HepG2 (cell line): ENCODE measurements around the gene TBATA. TPM values are rescaled to one million over a fixed set of nuclear protein-coding genes. Genes with fewer than 3 reads are reported as not detected.

Experiments used
- ATAC-seq: fragments of 200-7000 bp; cut with Tn5 transposase; 3 replicates; pipeline ENCODE4 v1.9.1; 2020; ENCODE audit warnings: mild to moderate bottlenecking, moderate library complexity
- BruUV-seq: library from RNA; stranded (reverse); fragments of 400-500 nt; replicated peaks from 2 replicates; lab custom pipeline; 2021; lab: Mats Ljungman, UMichigan
- CTCF ChIA-PET: fragments of 300-600 bp; formaldehyde crosslinking; extraction: SDS; loops from one replicate; lab custom pipeline; 2021; ENCODE audit warnings: low total read pairs, inconsistent platforms, low intra/inter-chr PET ratio; lab: Yijun Ruan, JAX
- POLR2A ChIA-PET: fragments of 350-600 bp; sonication (Branson Sonifier 250); formaldehyde crosslinking; loops from one replicate; lab custom pipeline; 2020; ENCODE audit warnings: antibody characterized with exemption, inconsistent platforms; lab: Yijun Ruan, JAX
- DNase-seq: peaks from one replicate; pipeline ENCODE4 v3.0.0-alpha.2; 2015; ENCODE audit warnings: low spot score
- FAIRE-seq: peaks from 3 replicates; lab custom pipeline; 2011; peaks lifted over from hg19 to GRCh38; lab: Jason Lieb, UNC
- H2AFZ ChIP-seq: one replicate; pipeline ENCODE4 v1.6.1; 2011; ENCODE audit warnings: low read length, inconsistent platforms
- H3K27ac ChIP-seq: fragments of 300-600 bp; 3 replicates; pipeline ENCODE4 v1.8.0; 2011; ENCODE audit warnings: mixed run types, mild to moderate bottlenecking, mixed read lengths, low read length, inconsistent platforms; ENCODE audit not compliant: insufficient read depth; ENCODE audit errors: extremely low read length
- H3K27me3 ChIP-seq, 2 experiments: fragments of 200-600 bp in 1 of 2; 2 replicates in 1 of 2; 3 replicates in 1 of 2; pipeline versions ENCODE4 v1.6.0 to v1.8.0; 2011; ENCODE audit warnings: low read length in 2 of 2, mild to moderate bottlenecking in 2 of 2, moderate library complexity in 2 of 2, inconsistent platforms in 1 of 2; ENCODE audit not compliant: insufficient read depth in 2 of 2, control insufficient read depth in 1 of 2
- H3K36me3 ChIP-seq, 2 experiments: fragments of 200-600 bp in 1 of 2; replicated peaks in 1 of 2; 2 replicates in 1 of 2; 3 replicates in 1 of 2; pipeline versions ENCODE4 v1.5.1 to v1.8.0; 2011; ENCODE audit warnings: low read length in 2 of 2, inconsistent platforms in 1 of 2; ENCODE audit not compliant: insufficient read depth in 2 of 2, control insufficient read depth in 1 of 2
- H3K4me1 ChIP-seq: 2 replicates; pipeline ENCODE4 v1.5.1; 2012; ENCODE audit warnings: low read length, inconsistent platforms; ENCODE audit not compliant: insufficient read depth
- H3K4me2 ChIP-seq: 2 replicates; pipeline ENCODE4 v1.6.0; 2011; ENCODE audit warnings: low read depth, low read length, inconsistent platforms
- H3K4me3 ChIP-seq, 3 experiments: fragments of 200-600 bp in 1 of 3; sonication (generic), shearing (Covaris generic) in 1 of 3; replicated peaks in 1 of 3; 2 replicates each; pipeline ENCODE4 v1.5.1; 2011 to 2016; ENCODE audit warnings: low read length in 3 of 3, inconsistent platforms in 2 of 3, low read depth in 2 of 3, mild to moderate bottlenecking in 2 of 3, control low read depth in 1 of 3, mixed read lengths in 1 of 3; ENCODE audit not compliant: insufficient read depth in 1 of 3
- H3K79me2 ChIP-seq: one replicate; pipeline ENCODE4 v1.6.1; 2011; ENCODE audit warnings: low read length, inconsistent platforms; ENCODE audit not compliant: insufficient read depth
- H3K9ac ChIP-seq: 2 replicates; pipeline ENCODE4 v1.6.0; 2011; ENCODE audit warnings: mild to moderate bottlenecking, low read depth, low read length, inconsistent platforms; ENCODE audit not compliant: insufficient read depth
- H3K9me3 ChIP-seq: 2 replicates; pipeline ENCODE4 v1.5.1; 2012; ENCODE audit warnings: mild to moderate bottlenecking, low read length
- H4K20me1 ChIP-seq: 2 replicates; pipeline ENCODE4 v1.6.0; 2011; ENCODE audit warnings: inconsistent platforms, mild to moderate bottlenecking, low read length, moderate library complexity; ENCODE audit not compliant: insufficient read depth
- BRCA1 ChIP-seq: sonication (generic); formaldehyde crosslinking; IDR thresholded peaks from 2 replicates; pipeline ENCODE4 v1.4.0; 2020; ENCODE audit warnings: missing genetic modification reagents
- DBP ChIP-seq: sonication (generic); formaldehyde crosslinking; IDR thresholded peaks from 2 replicates; pipeline ENCODE4 v1.4.0; 2020; ENCODE audit warnings: missing genetic modification reagents; ENCODE audit errors: not compliant biosample characterization
- EHMT2 ChIP-seq: fragments of 200-600 bp; sonication (generic); IDR thresholded peaks from 2 replicates; pipeline ENCODE4 v1.7.0; 2017; ENCODE audit warnings: antibody characterized with exemption, low read depth, low read length, borderline replicate concordance
- HOXA5 ChIP-seq: sonication (generic); formaldehyde crosslinking; IDR thresholded peaks from 2 replicates; pipeline ENCODE4 v1.4.0; 2020; ENCODE audit warnings: missing genetic modification reagents
- IKZF5 ChIP-seq: IDR thresholded peaks from 2 replicates; pipeline ENCODE4 v1.6.1; 2018; ENCODE audit warnings: missing genetic modification reagents, mild to moderate bottlenecking, missing compliant biosample characterization
- MBD4 ChIP-seq: IDR thresholded peaks from 2 replicates; pipeline ENCODE4 v1.6.1; 2012; ENCODE audit warnings: low read length, inconsistent platforms, borderline replicate concordance
- MNT ChIP-seq: fragments of 450-650 bp; IDR thresholded peaks from 2 replicates; pipeline ENCODE4 v1.6.1; 2016
- PAWR ChIP-seq: sonication (generic); formaldehyde crosslinking; IDR thresholded peaks from 2 replicates; pipeline ENCODE4 v1.4.0; 2020; ENCODE audit warnings: missing genetic modification reagents, mild to moderate bottlenecking, borderline replicate concordance
- TRIM24 ChIP-seq: sonication (generic); formaldehyde crosslinking; IDR thresholded peaks from 2 replicates; pipeline ENCODE4 v1.8.0; 2022; ENCODE audit warnings: mild to moderate bottlenecking, missing genetic modification reagents
- ZBTB7B ChIP-seq: sonication (generic); formaldehyde crosslinking; IDR thresholded peaks from 2 replicates; pipeline ENCODE4 v1.4.0; 2020; ENCODE audit warnings: missing genetic modification reagents
- ZFP36L1 ChIP-seq: sonication (generic); formaldehyde crosslinking; IDR thresholded peaks from 2 replicates; pipeline ENCODE4 v1.8.0; 2022; ENCODE audit warnings: mild to moderate bottlenecking, missing genetic modification reagents, moderate library complexity
- ZNF121 ChIP-seq: sonication (generic); formaldehyde crosslinking; IDR thresholded peaks from 2 replicates; pipeline ENCODE4 v1.5.0; 2020; ENCODE audit warnings: mild to moderate bottlenecking, missing genetic modification reagents
- ZNF274 ChIP-seq: sonication (generic); formaldehyde crosslinking; IDR thresholded peaks from 2 replicates; pipeline ENCODE4 v1.5.1; 2020; ENCODE audit warnings: mild to moderate bottlenecking, missing genetic modification reagents
- ZNF280B ChIP-seq: sonication (generic); formaldehyde crosslinking; IDR thresholded peaks from 2 replicates; pipeline ENCODE4 v1.5.0; 2020; ENCODE audit warnings: missing genetic modification reagents, mild to moderate bottlenecking, borderline replicate concordance
- whole genome bisulfite sequencing: methylation state at CpG from one replicate; pipeline ENCODE4 v1.1.6; 2017; ENCODE audit warnings: low lambda C conversion rate; 5-methylcytosine and 5-hydroxymethylcytosine counted together
- in situ Hi-C: cut with HindIII; loops from 2 replicates; pipeline ENCODE4 v1.10.0; 2017; ENCODE audit warnings: low pct_unique_long_range_greater_than_20kb; ENCODE audit not compliant: extremely low pct_ligation_motif_present
- intact Hi-C: fragments of 100-400 bp; cut with micrococcal nuclease; formaldehyde crosslinking; loops from one replicate; pipeline ENCODE4 v1.10.0; 2022; ENCODE audit not compliant: unreplicated experiment
- polyA plus RNA-seq, 8 experiments: library from polyadenylated mRNA; depleted of rRNA in 3 of 8; stranded (reverse) in 7 of 8; unstranded in 1 of 8; fragments of >200 nt; fragmentation: Illumina TruSeq in 4 of 8; extraction: Trizol in 4 of 8; gene quantifications; 2 replicates each; pipeline versions ENCODE4 v1.2.1 to v1.2.3, GENCODE V29; 2011 to 2016; ENCODE audit warnings: low read depth in 4 of 8, missing spikeins in 1 of 8, mixed read lengths in 1 of 8; ENCODE audit not compliant: insufficient read depth in 1 of 8
- total RNA-seq, 5 experiments: library from RNA; depleted of rRNA; stranded (reverse); fragments of >200 nt; fragmentation: Illumina TruSeq; extraction: Trizol; gene quantifications; 2 replicates each; pipeline ENCODE4 v1.2.3, GENCODE V29; 2016; ENCODE audit warnings: low read depth in 1 of 5

Gene TBATA
- total and polyA plus RNA-seq, 2 of the 13 experiments (the other 11 are each of a cell fraction or from before 2014, with no cell fraction given) = not detected

- H3K4me3 ChIP-seq = no peak overlapping the region
- H2AFZ ChIP-seq = no peak overlapping the region
- no peak overlapping the region for H3K9ac ChIP-seq
- H3K9me3 ChIP-seq = no peaks in the 10 kb centered on the region
- no peaks in the 10 kb centered on the region for H3K4me1 ChIP-seq
- 13% methylated on average over 2 of the region's 2 CpGs for WGBS
- POLR2A ChIA-PET = no interaction called here
- H3K27ac ChIP-seq = no peak overlapping the region
- DNase-seq (no peak), ATAC-seq (no peak), FAIRE-seq (no peak)
- H3K4me2 ChIP-seq = no peak overlapping the region
- intact Hi-C loops (no loop called here), in situ Hi-C loops (no loop called here)
- TF ChIP-seq PAWR (CRISPR knock-in tag) (no peak), MNT (peak; percentile 69)
- H4K20me1 ChIP-seq = no peaks in the 10 kb centered on the region
- CTCF ChIA-PET = no interaction called here
- no peaks in the 10 kb centered on the region for H3K27me3 ChIP-seq
- no peaks in the 10 kb centered on the region for H3K36me3 ChIP-seq
- BruUV-seq = no TSS peak
- no peaks in the 10 kb centered on the region for H3K79me2 ChIP-seq
These were observed 54.2 kb downstream of the TBATA start for GRCh38 chr10:70730955-70731354.

GRCh38 chr10:70729763-70730357, 55.3 kb downstream of the TBATA start:
- no peaks in the 10 kb centered on the region for H3K9me3 ChIP-seq
- H3K4me3 ChIP-seq = no peak overlapping the region
- no peaks in the 10 kb centered on the region for H3K27me3 ChIP-seq
- ChIA-PET POLR2A (no interaction called here), CTCF (no interaction called here)
- no peak overlapping the region for H3K9ac ChIP-seq
- FAIRE-seq = no peak
- no peaks in the 10 kb centered on the region for H4K20me1 ChIP-seq
- no peak overlapping the region for H3K4me2 ChIP-seq
- H3K27ac ChIP-seq = no peak overlapping the region
- BruUV-seq = no TSS peak
- no peaks in the 10 kb centered on the region for H3K36me3 ChIP-seq
- no peak for DNase-seq
- WGBS = 54% methylated on average over 4 of the region's 16 CpGs
- no peaks in the 10 kb centered on the region for H3K79me2 ChIP-seq
- no peaks in the 10 kb centered on the region for H3K4me1 ChIP-seq
- in situ Hi-C loops (no loop called here), intact Hi-C loops (no loop called here)
- ATAC-seq = no peak
- no peak overlapping the region for H2AFZ ChIP-seq
- TF ChIP-seq DBP (CRISPR knock-in tag) (no peak), TRIM24 (CRISPR knock-in tag) (no peak), ZNF121 (CRISPR knock-in tag) (no peak), IKZF5 (CRISPR knock-in tag) (no peak), HOXA5 (CRISPR knock-in tag) (no peak), ZBTB7B (CRISPR knock-in tag) (no peak), ZNF280B (no peak), MBD4 (no peak), BRCA1 (CRISPR knock-in tag) (no peak), ZNF274 (CRISPR knock-in tag) (no peak), EHMT2 (no peak), ZFP36L1 (CRISPR knock-in tag) (no peak)
